Thyroid gland (tissue), 4 donors: ENCODE results near the gene ARMCX2. TPM values are rescaled to one million over a fixed set of nuclear protein-coding genes. Genes with fewer than 3 reads are reported as not detected.

ENCODE experiments used
- DNase-seq, 2 donors: peaks; one replicate each; pipeline ENCODE4 v3.0.0-alpha.2; 2019
- H3K27ac ChIP-seq, 3 donors: fragments of 200-600 bp; sonication (generic); 1 replicate in 2 of 3; 2 replicates in 1 of 3; pipeline ENCODE4 v1.5.1; 2016 to 2019; ENCODE audit warnings: mild to moderate bottlenecking in 1 of 3, moderate library complexity in 1 of 3
- H3K27me3 ChIP-seq: fragments of 200-600 bp; sonication (generic); one replicate; pipeline ENCODE4 v1.5.1; 2019
- H3K36me3 ChIP-seq, 2 donors: fragments of 200-600 bp; sonication (generic); one replicate each; pipeline ENCODE4 v1.5.1; 2016 to 2019
- H3K4me1 ChIP-seq, 2 donors: fragments of 200-600 bp; sonication (generic); one replicate each; pipeline ENCODE4 v1.5.1; 2017 to 2019
- H3K4me3 ChIP-seq, 3 donors: fragments of 200-600 bp; sonication (generic); replicated peaks in 1 of 3; 1 replicate in 2 of 3; 2 replicates in 1 of 3; pipeline ENCODE4 v1.5.1; 2016; ENCODE audit warnings: mild to moderate bottlenecking in 1 of 3
- H3K9me3 ChIP-seq: fragments of 200-600 bp; sonication (generic); one replicate; pipeline ENCODE4 v1.5.1; 2017
- POLR2A ChIP-seq, 2 donors: fragments of 450-650 bp; IDR thresholded peaks; one replicate each; pipeline ENCODE4 v1.6.1; 2017; ENCODE audit warnings: antibody characterized with exemption in 2 of 2, mild to moderate bottlenecking in 2 of 2, moderate library complexity in 1 of 2
- WGBS, 2 donors: methylation state at CpG; one replicate each; pipeline ENCODE4 v1.1.5; 2017; 5-methylcytosine and 5-hydroxymethylcytosine counted together
- intact Hi-C: fragments of 100-400 bp; cut with DNase I; formaldehyde crosslinking; loops from one replicate; pipeline ENCODE4 v1.15.1; 2023
- small RNA-seq: library from RNA; depleted of rRNA; stranded (forward); fragments of <200 nt; gene quantifications from one replicate; pipeline ENCODE3, GENCODE V24; 2016
- total RNA-seq, 4 donors: library from RNA; depleted of rRNA; stranded (reverse); fragments of >200 nt; gene quantifications; one replicate each; pipeline ENCODE4 v1.2.3, GENCODE V29; 2016
- TF ChIP-seq, protein P1 (sequence below), 6 experiments: fragments of 200-600 bp in 3 of 6; fragments of 450-650 bp in 3 of 6; sonication (generic) in 3 of 6; IDR thresholded peaks; one replicate each; pipeline ENCODE4 v1.5.1; 2016 to 2019; ENCODE audit warnings: antibody characterized with exemption in 6 of 6, mild to moderate bottlenecking in 2 of 6, inconsistent platforms in 1 of 6, moderate library complexity in 1 of 6

The ARMCX2 gene
- total RNA-seq, 4 donors from 2014 or later: 58.9 to 118 (median 106) TPM

DNA sequence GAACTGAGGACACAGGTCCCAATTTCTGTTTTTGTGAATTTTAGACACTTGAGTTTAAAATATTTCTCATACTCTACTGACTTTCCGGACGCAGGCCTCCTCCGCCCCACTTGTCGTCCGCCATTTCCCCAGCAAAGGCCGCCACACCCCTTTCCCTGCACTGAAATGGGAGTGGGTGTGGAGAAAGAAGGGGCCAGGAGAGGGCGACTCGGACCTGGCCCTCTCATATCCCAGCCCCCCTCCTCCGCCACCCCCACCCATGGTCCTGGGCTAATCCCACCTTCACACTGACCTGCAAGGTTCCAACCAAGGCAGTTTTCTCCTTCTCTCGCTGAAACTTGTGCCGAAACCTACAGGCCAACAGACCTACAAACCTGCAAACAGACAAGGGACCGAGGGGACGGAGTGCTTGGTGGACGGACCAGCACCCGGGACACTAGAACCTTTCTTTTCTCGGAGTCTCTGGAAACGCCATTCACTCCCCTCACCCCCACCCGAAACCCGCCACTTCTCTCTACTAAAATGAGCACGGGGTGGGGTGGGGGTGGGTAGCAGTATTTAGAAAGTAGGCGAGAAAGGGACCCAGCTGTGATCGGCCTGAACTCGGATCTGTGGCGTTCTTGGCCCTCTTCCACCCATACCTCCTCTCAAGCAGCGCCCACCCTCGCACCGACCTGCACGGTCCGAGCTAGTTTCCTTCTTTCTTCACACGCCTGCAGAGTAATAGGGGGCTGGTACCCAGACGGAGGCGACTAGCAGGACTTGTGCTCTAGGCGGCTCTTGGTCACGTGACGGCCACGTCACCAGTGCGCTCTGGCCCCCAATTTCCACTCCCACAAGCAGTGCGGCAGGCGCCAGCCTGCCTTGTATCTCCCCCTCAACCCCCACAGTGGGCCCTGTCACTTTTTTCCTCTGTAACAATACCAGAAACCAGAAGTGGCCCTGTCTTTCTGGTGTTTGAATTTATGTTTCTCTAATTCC, 42.1 kb downstream of the ARMCX2 start, which contains the start of gene ARMCX6:
Gene ARMCX6 (minus strand): TSS at position 790 of the 981 bp plus-strand sequence. CDS start 1,380 bp downstream, outside the sequence.
- intact Hi-C loops: no loop called here
- Histone ChIP-seq H3K4me1 (peaks cover 0 to 6% of the 10 kb centered on the region in 2 donors), H3K27me3 (no peaks in the 10 kb centered on the region), H3K36me3 (no peaks in the 10 kb centered on the region), H3K9me3 (no peaks in the 10 kb centered on the region), H3K27ac (peak within 1 kb of the TSS; percentile 79 to 93 (median 79)), H3K4me3 (peak within 1 kb of the TSS in 2 of 3 donors; percentile 30 to 41)
- WGBS, 2 donors: 0 to 1% methylated on average over 11 to 22 of the region's 39 CpGs
- peak; percentile 75 to 83 for DNase-seq
- TF ChIP-seq, protein P1, sequence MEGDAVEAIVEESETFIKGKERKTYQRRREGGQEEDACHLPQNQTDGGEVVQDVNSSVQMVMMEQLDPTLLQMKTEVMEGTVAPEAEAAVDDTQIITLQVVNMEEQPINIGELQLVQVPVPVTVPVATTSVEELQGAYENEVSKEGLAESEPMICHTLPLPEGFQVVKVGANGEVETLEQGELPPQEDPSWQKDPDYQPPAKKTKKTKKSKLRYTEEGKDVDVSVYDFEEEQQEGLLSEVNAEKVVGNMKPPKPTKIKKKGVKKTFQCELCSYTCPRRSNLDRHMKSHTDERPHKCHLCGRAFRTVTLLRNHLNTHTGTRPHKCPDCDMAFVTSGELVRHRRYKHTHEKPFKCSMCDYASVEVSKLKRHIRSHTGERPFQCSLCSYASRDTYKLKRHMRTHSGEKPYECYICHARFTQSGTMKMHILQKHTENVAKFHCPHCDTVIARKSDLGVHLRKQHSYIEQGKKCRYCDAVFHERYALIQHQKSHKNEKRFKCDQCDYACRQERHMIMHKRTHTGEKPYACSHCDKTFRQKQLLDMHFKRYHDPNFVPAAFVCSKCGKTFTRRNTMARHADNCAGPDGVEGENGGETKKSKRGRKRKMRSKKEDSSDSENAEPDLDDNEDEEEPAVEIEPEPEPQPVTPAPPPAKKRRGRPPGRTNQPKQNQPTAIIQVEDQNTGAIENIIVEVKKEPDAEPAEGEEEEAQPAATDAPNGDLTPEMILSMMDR (IDR thresholded peaks at IDR 0.05): peak in 5 of 6 experiments; percentile 26 to 49 (median 45)
- peak in 1 of 2 donors; percentile 79 for TF ChIP-seq POLR2A (IDR thresholded peaks at IDR 0.05)

DNA sequence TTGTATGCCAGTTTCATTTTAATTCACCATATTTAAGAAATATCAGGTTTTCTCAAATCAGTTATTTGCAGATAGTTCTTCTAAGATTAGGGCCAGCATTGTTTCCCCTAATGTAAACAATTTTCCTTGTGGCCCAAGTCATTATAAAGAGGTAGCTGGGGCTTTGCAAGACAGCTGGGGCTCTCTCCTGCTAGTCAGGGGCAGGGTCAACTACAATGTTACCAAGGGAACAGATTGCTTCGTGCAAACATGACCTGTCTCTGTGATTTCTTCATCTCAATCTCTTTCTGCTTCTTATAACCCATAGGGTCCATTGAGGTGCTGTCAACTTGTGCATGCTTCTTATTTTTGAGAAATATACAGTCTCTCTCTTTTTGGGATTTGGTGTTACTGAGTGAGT, 53.9 kb downstream of the ARMCX2 start:
- Histone ChIP-seq H3K4me3 (no peak overlapping the region), H3K9me3 (no peaks in the 10 kb centered on the region), H3K27me3 (no peaks in the 10 kb centered on the region), H3K36me3 (no peaks in the 10 kb centered on the region), H3K27ac (no peak overlapping the region), H3K4me1 (no peaks in the 10 kb centered on the region)
- intact Hi-C loops: no loop called here
- no peak for DNase-seq
- TF ChIP-seq POLR2A (IDR thresholded peaks at IDR 0.05): no peak
- TF ChIP-seq, protein P1 (IDR thresholded peaks at IDR 0.05): no peak
- 25 to 42% methylated on average over 1 of the region's 1 CpG for WGBS, 2 donors

Small RNA genes lying within 50 kb of the gene (small RNA-seq; reads per million reads assigned to genes)
- not detected for gene RNU6-30P
- gene RNU6-587P: not detected

Other genes with a start within 250 kb of the ARMCX2 start
- gene ARMCX4, start 174.4 kb downstream of the ARMCX2 start, total RNA-seq: 10 to 100 TPM; 12.1 to 21.6 (median 15.6) TPM
- 10 to 100 TPM; 22.4 to 32.7 (median 27.8) TPM for gene ARMCX1, start 109.3 kb downstream of the ARMCX2 start, total RNA-seq
- 10 to 100 TPM; 20.6 to 28.6 (median 23.4) TPM for gene ARMCX6, start 41.9 kb downstream of the ARMCX2 start, total RNA-seq
- 10 to 100 TPM; 71.7 to 81.0 (median 76.8) TPM for gene ARMCX3, start 36.7 kb downstream of the ARMCX2 start, total RNA-seq